Stimulated activated CD8-positive, alpha-beta memory T cell treated with anti-CD3 and anti-CD28 coated beads, Interleukin-4, amount 100 ng/mL, for 4 hours (primary cell): ENCODE measurements around the gene PSME2.

ENCODE experiments used
- DNase-seq, 2 donors: peaks; one replicate each; pipeline ENCODE4 v3.0.0-alpha.2; 2020; ENCODE audit warnings: low read depth in 2 of 2, low spot score in 1 of 2

PSME2 gene

DNA sequence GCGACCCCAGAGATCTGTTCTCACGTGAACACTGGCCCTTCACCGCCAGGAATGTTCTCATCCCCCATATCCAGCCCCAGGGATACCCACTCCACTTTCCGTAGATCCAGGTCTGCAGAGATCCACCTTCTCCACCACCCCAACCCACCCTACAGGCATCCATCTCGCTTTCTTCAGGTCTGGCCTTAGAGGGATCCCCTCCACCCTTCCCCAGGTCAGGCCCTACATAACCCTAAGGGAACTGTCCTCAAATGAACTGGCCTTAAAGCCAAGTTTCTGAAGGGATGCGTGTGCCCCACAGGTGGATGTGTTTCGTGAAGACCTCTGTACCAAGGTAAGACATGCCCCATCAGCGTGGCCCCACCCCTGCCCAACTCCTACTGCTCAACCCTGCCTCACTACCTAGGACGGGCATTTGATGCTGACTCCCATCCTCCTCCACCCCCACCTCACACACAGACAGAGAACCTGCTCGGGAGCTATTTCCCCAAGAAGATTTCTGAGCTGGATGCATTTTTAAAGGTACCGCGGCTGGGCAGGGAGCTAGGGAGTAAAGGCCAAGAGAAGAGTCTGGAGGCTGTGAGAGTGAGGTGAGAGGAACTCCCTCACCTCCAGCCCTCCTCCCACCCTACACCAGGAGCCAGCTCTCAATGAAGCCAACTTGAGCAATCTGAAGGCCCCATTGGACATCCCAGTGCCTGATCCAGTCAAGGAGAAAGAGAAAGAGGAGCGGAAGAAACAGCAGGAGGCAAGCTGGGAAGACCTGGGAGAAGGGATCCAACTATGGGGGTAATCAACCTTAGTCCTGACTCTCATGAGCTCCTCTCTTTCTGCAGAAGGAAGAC lies 9.5 kb downstream of the PSME2 start:
- no peak for DNase-seq

- DNase-seq, result peak; percentile 86 to 90
These were observed 10.4 kb downstream of the PSME2 start, which contains the start of gene PSME1 for GRCh38 chr14:24135834-24136683. TSS of gene PSME1 (plus strand) at chr14:24136194. CDS start at chr14:24136263, 69 bp downstream.

- DNase-seq, result no peak
These were observed 10.9 kb downstream of the PSME2 start for GRCh38 chr14:24135584-24135833.

- no peak for DNase-seq
These were observed 12.7 kb downstream of the PSME2 start for GRCh38 chr14:24133735-24134134.

DNA sequence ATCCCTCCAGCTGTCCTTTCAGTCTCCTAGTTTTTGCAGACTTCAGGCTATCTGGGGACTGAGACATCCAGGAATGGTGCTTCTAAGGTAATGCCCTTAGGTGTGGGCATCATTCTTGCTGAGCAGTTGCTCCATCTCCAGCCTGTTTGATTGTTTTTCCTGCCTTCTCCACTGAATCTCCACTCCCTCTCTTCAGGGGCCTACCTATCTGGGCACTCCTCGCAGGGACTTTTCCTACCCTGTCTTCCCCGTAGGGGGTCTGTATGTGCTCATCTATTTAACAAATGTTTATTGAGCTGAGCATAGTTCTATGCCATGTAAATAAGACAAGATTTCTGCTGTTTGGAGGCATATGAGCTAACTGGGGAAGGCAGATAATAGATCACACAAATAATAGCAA lies 13.4 kb downstream of the PSME2 start:
- no peak for DNase-seq

DNA sequence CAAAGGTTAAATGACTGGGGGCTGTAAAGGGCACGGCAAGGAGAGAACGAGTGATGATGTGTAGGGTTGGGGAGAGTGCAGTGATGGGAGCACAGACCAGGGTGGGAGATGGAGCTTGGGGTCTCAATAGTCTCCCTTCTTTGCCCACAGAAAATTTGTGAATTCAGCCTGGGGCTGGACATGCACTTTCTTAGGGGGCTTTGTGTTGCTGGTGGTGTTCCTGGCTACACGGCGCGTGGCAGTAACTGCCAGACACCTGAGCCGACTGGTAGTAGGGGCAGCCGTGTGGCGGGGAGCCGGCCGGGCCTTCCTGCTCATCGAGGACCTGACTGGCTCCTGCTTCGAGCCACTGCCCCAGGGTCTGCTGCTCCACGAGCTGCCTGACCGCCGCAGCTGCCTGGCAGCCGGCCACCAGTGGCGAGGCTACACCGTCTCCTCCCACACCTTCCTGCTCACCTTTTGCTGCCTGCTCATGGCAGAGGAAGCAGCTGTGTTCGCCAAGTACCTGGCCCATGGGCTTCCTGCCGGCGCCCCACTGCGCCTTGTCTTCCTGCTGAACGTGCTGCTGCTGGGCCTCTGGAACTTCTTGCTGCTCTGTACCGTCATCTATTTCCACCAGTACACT lies 14.2 kb downstream of the PSME2 start:
- DNase-seq, result no peak

DNA sequence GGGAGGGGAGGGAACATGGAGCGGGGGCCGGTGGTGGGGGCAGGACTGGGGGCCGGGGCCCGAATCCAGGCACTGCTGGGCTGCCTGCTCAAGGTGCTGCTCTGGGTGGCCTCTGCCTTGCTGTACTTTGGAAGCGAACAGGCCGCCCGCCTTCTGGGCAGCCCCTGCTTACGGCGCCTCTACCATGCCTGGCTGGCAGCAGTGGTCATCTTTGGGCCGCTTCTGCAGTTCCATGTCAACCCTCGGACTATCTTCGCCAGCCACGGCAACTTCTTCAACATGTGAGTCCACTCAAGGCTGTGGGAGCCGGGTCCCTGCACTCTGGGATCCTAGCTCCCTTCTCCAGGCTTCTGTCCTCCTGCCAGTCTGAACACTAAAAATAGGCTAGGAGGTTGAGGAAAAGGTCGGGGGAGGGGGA lies 14.9 kb downstream of the PSME2 start:
- no peak for DNase-seq

- DNase-seq, result no peak
These were observed 15.5 kb downstream of the PSME2 start for GRCh38 chr14:24130717-24131548.

DNA sequence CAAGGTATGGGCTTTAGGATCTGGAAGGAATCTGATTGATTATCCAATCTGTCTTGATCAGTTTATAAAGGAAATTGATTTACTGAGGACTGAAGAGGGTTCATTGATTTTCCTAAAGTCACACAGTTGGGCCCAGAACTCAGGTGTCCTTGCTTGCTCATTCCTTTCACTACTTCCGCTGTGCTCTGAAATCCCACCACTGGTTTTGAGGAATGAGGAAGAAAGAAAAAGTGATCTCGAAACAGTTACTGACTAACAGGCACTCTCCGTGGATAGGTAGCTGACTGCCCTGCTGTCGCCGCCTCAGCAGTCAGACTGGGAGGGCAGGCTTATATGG lies 16.1 kb downstream of the PSME2 start, which contains the start of gene FITM1:
TSS of gene FITM1 (plus strand) at position 280 of the 337 bp plus-strand sequence. CDS start 905 bp downstream, outside the sequence.
- DNase-seq, result no peak

DNA sequence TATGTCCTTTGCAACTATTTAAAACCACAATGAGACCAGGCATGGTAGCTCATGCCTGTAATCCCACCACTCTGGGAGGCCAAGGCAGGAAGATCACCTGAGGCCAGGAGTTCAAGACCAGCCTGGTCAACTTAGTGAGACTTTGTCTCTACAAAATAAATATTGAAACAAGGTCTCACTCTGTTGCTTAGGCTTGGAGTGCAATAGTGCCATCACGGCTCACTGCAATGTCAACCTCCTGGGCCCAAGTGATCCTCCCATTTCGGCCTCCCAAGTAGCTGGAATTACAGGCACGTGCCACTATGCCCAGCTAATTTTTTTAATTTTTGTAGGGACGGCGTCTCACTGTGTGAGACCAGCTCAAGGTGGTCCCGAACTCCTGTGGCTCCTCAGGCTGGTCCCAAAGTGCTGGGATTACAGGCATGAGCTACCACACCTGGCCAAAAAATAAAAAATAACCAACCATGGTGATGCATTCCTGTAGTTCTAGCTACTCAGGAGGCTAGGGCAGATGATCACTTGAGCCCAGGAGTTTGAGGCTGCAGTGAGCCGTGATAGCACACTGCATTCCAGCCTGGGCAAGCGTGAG lies 16.9 kb downstream of the PSME2 start:
- no peak for DNase-seq

- no peak for DNase-seq
These were observed 18.7 kb downstream of the PSME2 start for GRCh38 chr14:24127673-24128072.

DNA sequence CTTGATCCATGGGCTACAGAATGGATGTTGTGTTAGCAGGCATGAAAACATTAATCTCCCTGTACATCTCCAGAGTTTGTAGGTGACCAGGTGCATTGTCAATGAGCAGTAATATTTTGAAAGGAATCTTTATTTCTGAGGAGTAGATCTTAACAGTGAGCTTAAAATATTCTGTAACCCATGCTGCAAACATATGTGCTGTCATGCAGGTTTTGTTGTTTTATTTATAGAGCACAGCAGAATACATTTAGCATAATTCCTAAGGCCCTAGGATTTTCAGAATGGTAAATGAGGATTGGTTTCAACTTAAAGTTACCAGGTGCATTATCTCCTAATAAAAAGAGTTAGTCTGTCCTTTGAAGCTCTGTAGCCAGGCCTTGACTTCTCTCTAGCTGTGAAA lies 19.5 kb downstream of the PSME2 start:
- DNase-seq, result no peak

DNA sequence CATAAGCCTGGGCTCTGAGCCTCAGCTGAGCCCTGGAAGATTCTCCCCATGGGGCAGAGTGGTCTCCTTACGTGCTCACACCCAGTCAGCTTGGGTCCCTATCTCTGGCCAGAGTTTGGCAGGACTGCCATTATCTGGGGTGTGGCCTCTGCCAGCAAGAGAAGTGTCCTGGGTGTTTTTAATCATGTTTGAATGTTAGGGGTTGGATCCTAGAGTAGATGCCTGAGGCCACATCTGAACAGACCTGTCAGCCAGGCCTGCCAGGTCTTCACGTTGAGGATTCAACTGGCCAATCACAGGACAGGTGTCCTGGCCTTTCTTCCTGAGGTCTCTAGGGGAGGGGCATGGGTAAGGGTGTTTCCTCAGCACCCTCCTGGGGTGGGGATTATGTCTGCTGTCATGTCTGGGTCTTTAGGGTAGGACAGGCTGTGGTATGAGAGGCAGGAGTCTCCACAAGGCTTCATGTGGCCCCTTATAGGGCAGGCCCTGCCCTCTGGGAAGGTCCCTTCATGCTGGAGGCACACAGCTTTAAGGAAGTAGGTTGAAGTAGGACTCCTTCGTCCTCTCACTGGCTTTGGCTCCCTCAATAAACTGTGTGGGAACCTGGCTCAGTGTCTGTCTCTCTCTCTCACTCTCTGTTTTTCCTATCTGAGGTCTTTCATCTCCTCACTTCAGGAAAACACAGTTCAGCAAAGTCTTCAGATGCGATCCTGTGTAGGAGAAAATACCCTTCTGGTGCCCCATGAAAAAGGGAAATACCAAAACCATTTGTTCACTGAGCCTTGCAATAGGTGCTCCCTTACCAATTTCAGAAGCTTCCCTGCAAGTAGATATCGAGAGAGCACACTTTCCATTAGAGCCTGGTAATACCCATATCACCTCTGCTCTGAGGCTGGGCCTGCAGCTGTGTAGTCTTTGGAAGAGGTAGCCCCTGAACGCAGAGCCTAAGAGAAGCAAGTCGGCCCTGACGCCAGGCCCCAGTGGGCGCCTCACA lies 22.7 kb downstream of the PSME2 start:
- no peak for DNase-seq

GRCh38 chr14:24122898-24123297 lies 23.5 kb downstream of the PSME2 start:
- DNase-seq, result no peak

GRCh38 chr14:24122416-24122815 lies 24.0 kb downstream of the PSME2 start:
- DNase-seq, result no peak

GRCh38 chr14:24121210-24121609 lies 25.2 kb downstream of the PSME2 start:
- no peak for DNase-seq

DNA sequence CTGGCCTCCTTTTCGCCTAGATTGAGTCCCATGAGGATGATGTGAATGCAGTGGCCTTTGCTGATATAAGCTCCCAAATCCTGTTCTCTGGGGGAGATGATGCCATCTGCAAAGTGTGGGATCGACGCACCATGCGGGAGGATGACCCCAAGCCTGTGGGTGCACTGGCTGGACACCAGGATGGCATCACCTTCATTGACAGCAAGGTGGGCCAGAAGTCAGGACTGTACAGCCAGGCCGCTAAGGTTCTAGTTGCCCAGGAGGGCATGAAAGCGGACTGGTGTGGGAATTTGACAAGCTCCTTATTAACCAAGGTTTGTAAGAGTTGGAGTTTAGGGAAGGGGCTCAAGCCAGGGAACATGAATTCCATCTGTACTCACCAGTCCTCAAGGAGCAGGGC lies 26.7 kb downstream of the PSME2 start:
- no peak for DNase-seq

GRCh38 chr14:24117179-24117578 lies 29.2 kb downstream of the PSME2 start:
- no peak for DNase-seq

DNA sequence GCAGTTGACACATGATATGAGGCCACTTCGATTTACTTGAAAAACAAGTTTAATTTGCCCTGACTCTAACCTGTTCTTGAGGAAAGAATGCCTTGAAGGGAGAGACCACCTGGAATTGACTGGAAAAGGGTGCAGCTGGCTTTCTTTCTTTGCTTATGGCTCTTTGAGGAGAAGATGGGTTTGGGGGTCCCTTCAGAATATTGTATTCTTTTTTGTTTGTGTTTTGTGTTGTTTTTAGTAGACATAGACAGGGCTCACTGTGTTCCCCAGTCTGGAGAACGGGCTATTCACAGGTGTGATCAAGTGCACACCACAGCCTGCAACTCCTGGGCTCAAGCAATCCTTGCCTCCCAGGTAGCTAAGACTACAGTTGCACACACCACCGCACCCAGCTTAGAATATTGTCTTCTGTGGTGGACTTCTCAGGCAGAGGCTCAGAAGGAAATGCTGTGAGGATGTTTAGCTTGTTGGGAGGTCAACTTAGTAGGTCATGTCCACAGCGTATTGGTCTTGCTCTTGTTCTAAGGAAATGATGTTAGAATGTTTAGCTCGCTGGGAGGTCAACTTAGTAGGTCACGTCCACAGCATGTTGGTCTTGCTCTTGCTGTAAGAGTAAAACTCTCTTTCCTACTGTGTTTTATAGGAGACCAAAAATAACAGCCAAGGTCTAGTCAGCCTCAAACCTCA lies 30.1 kb downstream of the PSME2 start:
- DNase-seq, result no peak
